Epithelial cell of prostate (primary cell): Measurements from ENCODE around the gene TFIP11.
A peak's percentile ranks its signal among the peaks of the same experiment; 100 is the strongest.

ENCODE experiments used
- DNase-seq: peaks from one replicate; pipeline ENCODE4 v3.0.0-alpha.2; 2011; ENCODE audit warnings: low read depth, low spot score
- H3K27ac ChIP-seq: fragments of 450-650 bp; 2 replicates; pipeline ENCODE4 v1.5.1; 2017; ENCODE audit warnings: mild to moderate bottlenecking

TFIP11 gene

GRCh38 chr22:26514419-26515161 lies 2.3 kb upstream of the TFIP11 start:
- H3K27ac ChIP-seq, result no peak overlapping the region
- no peak for DNase-seq

GRCh38 chr22:26513838-26514237 lies 1.6 kb upstream of the TFIP11 start:
- DNase-seq, result no peak

GRCh38 chr22:26508148-26508547 lies 4.1 kb downstream of the TFIP11 start:
- no peak overlapping the region for H3K27ac ChIP-seq

More at GRCh38 chr22:26513838-26514237, 1.6 kb upstream of the TFIP11 start:
- no peak overlapping the region for H3K27ac ChIP-seq

GRCh38 chr22:26503758-26504157 lies 8.5 kb downstream of the TFIP11 start:
- no peak for DNase-seq
- H3K27ac ChIP-seq, result no peak overlapping the region

More at GRCh38 chr22:26508148-26508547, 4.1 kb downstream of the TFIP11 start:
- DNase-seq, result no peak

GRCh38 chr22:26502688-26503561 lies 9.3 kb downstream of the TFIP11 start:
- no peak overlapping the region for H3K27ac ChIP-seq

GRCh38 chr22:26501996-26502395 lies 10.3 kb downstream of the TFIP11 start:
- no peak for DNase-seq
- H3K27ac ChIP-seq, result no peak overlapping the region

More at GRCh38 chr22:26502688-26503561, 9.3 kb downstream of the TFIP11 start:
- DNase-seq, result no peak

- DNase-seq, result no peak
- no peak overlapping the region for H3K27ac ChIP-seq
Measured at GRCh38 chr22:26499188-26499703, 13.0 kb downstream of the TFIP11 start.

- H3K27ac ChIP-seq, result no peak overlapping the region
- no peak for DNase-seq
Measured at GRCh38 chr22:26496456-26496855, 15.8 kb downstream of the TFIP11 start.

- no peak for DNase-seq
- H3K27ac ChIP-seq, result no peak overlapping the region
Measured at GRCh38 chr22:26494506-26494905, 17.8 kb downstream of the TFIP11 start.

GRCh38 chr22:26492220-26492619 lies 20.1 kb downstream of the TFIP11 start:
- H3K27ac ChIP-seq, result peak overlapping the region; percentile 53
- DNase-seq, result no peak

GRCh38 chr22:26489447-26490036 lies 22.7 kb downstream of the TFIP11 start:
- no peak overlapping the region for H3K27ac ChIP-seq
- no peak for DNase-seq

- DNase-seq, result no peak
- no peak overlapping the region for H3K27ac ChIP-seq
Measured at GRCh38 chr22:26487996-26488395, 24.3 kb downstream of the TFIP11 start.

- H3K27ac ChIP-seq, result no peak overlapping the region
- no peak for DNase-seq
Measured at GRCh38 chr22:26486394-26486793, 25.9 kb downstream of the TFIP11 start.

GRCh38 chr22:26485806-26486390 lies 26.4 kb downstream of the TFIP11 start:
- no peak overlapping the region for H3K27ac ChIP-seq
- DNase-seq, result no peak

GRCh38 chr22:26485013-26485412 lies 27.3 kb downstream of the TFIP11 start:
- no peak for DNase-seq
- peak overlapping the region; percentile 13 for H3K27ac ChIP-seq

GRCh38 chr22:26484360-26484706 lies 27.9 kb downstream of the TFIP11 start:
- H3K27ac ChIP-seq, result peak overlapping the region; percentile 76
- DNase-seq, result no peak

GRCh38 chr22:26483439-26484359 lies 28.6 kb downstream of the TFIP11 start, which contains the start of the genes HPS4 and SRRD:
Gene HPS4, minus strand, starts transcription at chr22:26483783. Its CDS starts 2,021 bp downstream, at chr22:26481762.
Gene SRRD, plus strand, starts transcription at chr22:26483877. Its CDS starts 14 bp downstream, at chr22:26483891.
- peak; percentile 66 for DNase-seq
- H3K27ac ChIP-seq, result peak within 1 kb of the TSS; percentile 76

- DNase-seq, result no peak
- H3K27ac ChIP-seq, result peak overlapping the region; percentile 76
Measured at GRCh38 chr22:26483043-26483438, 29.2 kb downstream of the TFIP11 start.

- no peak for DNase-seq
Measured at GRCh38 chr22:26482161-26482560, 30.1 kb downstream of the TFIP11 start.

More at GRCh38 chr22:26482161-26482560, 30.1 kb downstream of the TFIP11 start:
- H3K27ac ChIP-seq, result peak overlapping the region; percentile 76
